ENCODE results near the gene ATCAY. TPM values are rescaled to one million over a fixed set of nuclear protein-coding genes. Genes with fewer than 3 reads are reported as not detected.

The ATCAY gene
- polyA plus RNA-seq, 1 donor from 2014 or later: 73.8 TPM

DNA sequence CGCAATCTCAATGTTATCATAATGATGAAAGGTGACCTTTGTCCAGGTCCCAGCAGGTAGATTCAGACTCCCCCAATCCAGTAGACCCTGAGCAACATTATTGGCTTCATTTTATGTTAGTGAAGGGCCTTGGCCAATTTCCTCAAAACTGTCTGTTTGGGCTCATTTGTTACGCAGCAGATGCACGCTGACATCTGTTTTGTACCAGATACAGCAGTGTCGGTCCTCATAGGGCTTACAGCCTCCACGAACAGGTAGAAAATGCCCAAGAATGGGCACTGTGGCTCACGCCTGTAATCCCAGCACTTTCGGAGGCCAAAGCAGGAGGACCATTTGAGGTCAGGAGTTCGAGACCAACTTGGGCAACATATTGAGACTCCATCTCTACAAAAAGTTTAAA is 39.3 kb downstream of the ATCAY start:
- Histone ChIP-seq H3K9ac (ENCODE audit: low read length) (no peak overlapping the region), H3K36me3 (ENCODE audit: insufficient read depth, low read length) (peaks cover 10% of the 10 kb centered on the region), H4K20me1 (ENCODE audit: insufficient read depth) (no peaks in the 10 kb centered on the region), H3K4me3 (ENCODE audit: low read length) (no peak overlapping the region), H3K9me2 (ENCODE audit: insufficient read depth, low read length) (no peaks in the 10 kb centered on the region), H3K9me3 (ENCODE audit: low read length) (no peaks in the 10 kb centered on the region), H3K27ac (ENCODE audit: low read length) (no peak overlapping the region), H3F3A (ENCODE audit: insufficient read depth, low read length, poor library complexity, severe bottlenecking) (no peaks in the 10 kb centered on the region), H3K27me3 (ENCODE audit: insufficient read depth, low read depth, low read length) (no peaks in the 10 kb centered on the region), H2AFZ (ENCODE audit: low read depth, low read length) (no peak overlapping the region), H3K79me2 (replicated peaks; ENCODE audit: insufficient read depth, low read length) (no peaks in the 10 kb centered on the region), H3K4me2 (ENCODE audit: low read length) (no peak overlapping the region)
- TF ChIP-seq POLR2AphosphoS5 (IDR thresholded peaks at IDR 0.05): no peak
- TF ChIP-seq, protein P1, sequence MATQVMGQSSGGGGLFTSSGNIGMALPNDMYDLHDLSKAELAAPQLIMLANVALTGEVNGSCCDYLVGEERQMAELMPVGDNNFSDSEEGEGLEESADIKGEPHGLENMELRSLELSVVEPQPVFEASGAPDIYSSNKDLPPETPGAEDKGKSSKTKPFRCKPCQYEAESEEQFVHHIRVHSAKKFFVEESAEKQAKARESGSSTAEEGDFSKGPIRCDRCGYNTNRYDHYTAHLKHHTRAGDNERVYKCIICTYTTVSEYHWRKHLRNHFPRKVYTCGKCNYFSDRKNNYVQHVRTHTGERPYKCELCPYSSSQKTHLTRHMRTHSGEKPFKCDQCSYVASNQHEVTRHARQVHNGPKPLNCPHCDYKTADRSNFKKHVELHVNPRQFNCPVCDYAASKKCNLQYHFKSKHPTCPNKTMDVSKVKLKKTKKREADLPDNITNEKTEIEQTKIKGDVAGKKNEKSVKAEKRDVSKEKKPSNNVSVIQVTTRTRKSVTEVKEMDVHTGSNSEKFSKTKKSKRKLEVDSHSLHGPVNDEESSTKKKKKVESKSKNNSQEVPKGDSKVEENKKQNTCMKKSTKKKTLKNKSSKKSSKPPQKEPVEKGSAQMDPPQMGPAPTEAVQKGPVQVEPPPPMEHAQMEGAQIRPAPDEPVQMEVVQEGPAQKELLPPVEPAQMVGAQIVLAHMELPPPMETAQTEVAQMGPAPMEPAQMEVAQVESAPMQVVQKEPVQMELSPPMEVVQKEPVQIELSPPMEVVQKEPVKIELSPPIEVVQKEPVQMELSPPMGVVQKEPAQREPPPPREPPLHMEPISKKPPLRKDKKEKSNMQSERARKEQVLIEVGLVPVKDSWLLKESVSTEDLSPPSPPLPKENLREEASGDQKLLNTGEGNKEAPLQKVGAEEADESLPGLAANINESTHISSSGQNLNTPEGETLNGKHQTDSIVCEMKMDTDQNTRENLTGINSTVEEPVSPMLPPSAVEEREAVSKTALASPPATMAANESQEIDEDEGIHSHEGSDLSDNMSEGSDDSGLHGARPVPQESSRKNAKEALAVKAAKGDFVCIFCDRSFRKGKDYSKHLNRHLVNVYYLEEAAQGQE (IDR thresholded peaks at IDR 0.05; ENCODE audit: borderline replicate concordance): no peak
- TF ChIP-seq, protein P2, sequence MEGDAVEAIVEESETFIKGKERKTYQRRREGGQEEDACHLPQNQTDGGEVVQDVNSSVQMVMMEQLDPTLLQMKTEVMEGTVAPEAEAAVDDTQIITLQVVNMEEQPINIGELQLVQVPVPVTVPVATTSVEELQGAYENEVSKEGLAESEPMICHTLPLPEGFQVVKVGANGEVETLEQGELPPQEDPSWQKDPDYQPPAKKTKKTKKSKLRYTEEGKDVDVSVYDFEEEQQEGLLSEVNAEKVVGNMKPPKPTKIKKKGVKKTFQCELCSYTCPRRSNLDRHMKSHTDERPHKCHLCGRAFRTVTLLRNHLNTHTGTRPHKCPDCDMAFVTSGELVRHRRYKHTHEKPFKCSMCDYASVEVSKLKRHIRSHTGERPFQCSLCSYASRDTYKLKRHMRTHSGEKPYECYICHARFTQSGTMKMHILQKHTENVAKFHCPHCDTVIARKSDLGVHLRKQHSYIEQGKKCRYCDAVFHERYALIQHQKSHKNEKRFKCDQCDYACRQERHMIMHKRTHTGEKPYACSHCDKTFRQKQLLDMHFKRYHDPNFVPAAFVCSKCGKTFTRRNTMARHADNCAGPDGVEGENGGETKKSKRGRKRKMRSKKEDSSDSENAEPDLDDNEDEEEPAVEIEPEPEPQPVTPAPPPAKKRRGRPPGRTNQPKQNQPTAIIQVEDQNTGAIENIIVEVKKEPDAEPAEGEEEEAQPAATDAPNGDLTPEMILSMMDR (IDR thresholded peaks at IDR 0.05; ENCODE audit: poor library complexity, severe bottlenecking): no peak
- TF ChIP-seq MXI1 (conservative IDR thresholded peaks at IDR 0.05; ENCODE audit: poor library complexity, severe bottlenecking): no peak
- no peak for TF ChIP-seq SMC3 (conservative IDR thresholded peaks at IDR 0.05; ENCODE audit: poor library complexity)
- TF ChIP-seq EZH2 (IDR thresholded peaks at IDR 0.05; ENCODE audit: borderline replicate concordance, insufficient read depth, low read length, poor library complexity, severe bottlenecking): no peak
- no peak for TF ChIP-seq EP300 (conservative IDR thresholded peaks at IDR 0.05; ENCODE audit: poor library complexity, severe bottlenecking)
- no peak for TF ChIP-seq RAD21 (conservative IDR thresholded peaks at IDR 0.05)
- no peak for TF ChIP-seq TAF1 (IDR thresholded peaks at IDR 0.05; ENCODE audit: low read depth)

DNA sequence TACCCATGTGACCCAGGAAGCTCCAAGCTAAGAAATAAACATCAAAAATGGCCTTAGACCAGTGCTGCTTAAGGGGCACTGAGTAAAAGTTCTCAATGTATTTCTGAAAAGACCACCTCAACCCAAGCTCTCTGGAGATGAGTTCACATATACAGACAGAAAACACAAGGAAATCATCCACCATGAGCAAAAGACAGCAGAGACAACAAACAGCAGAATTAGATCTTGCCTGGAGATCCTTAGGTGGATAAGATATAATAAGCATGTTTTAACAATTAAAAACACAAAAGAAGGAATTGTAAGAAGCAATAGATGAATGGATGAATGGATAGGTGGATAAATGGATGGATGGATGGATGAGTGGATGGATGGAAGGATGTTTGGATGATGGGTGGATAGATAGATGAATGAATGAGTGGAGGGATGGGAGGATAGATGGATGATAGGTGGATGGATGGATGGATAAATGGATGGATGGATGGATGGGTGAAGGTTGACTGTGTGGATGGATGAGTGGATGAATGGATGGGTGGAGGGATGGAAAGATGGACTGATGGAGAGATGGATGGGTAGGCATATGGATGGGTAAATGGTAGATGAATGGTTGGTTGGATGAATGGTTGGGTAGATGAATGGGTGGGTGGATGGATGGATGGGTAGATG is 42.7 kb downstream of the ATCAY start:
- Histone ChIP-seq H3K9me3 (ENCODE audit: low read length) (no peaks in the 10 kb centered on the region), H3K79me2 (replicated peaks; ENCODE audit: insufficient read depth, low read length) (no peaks in the 10 kb centered on the region), H3K27me3 (ENCODE audit: insufficient read depth, low read depth, low read length) (no peaks in the 10 kb centered on the region), H3K9me2 (ENCODE audit: insufficient read depth, low read length) (no peaks in the 10 kb centered on the region), H3K4me3 (ENCODE audit: low read length) (no peak overlapping the region), H3K9ac (ENCODE audit: low read length) (no peak overlapping the region), H3K36me3 (ENCODE audit: insufficient read depth, low read length) (peaks cover 17% of the 10 kb centered on the region), H4K20me1 (ENCODE audit: insufficient read depth) (no peaks in the 10 kb centered on the region), H3F3A (ENCODE audit: insufficient read depth, low read length, poor library complexity, severe bottlenecking) (no peaks in the 10 kb centered on the region), H2AFZ (ENCODE audit: low read depth, low read length) (no peak overlapping the region), H3K27ac (ENCODE audit: low read length) (no peak overlapping the region), H3K4me2 (ENCODE audit: low read length) (no peak overlapping the region)
- TF ChIP-seq, protein P2 (IDR thresholded peaks at IDR 0.05; ENCODE audit: poor library complexity, severe bottlenecking): no peak
- TF ChIP-seq, protein P1 (IDR thresholded peaks at IDR 0.05; ENCODE audit: borderline replicate concordance): no peak
- TF ChIP-seq EP300 (conservative IDR thresholded peaks at IDR 0.05; ENCODE audit: poor library complexity, severe bottlenecking) (no peak), EZH2 (IDR thresholded peaks at IDR 0.05; ENCODE audit: borderline replicate concordance, insufficient read depth, low read length, poor library complexity, severe bottlenecking) (no peak), POLR2AphosphoS5 (IDR thresholded peaks at IDR 0.05) (no peak), SMC3 (conservative IDR thresholded peaks at IDR 0.05; ENCODE audit: poor library complexity) (no peak), TAF1 (IDR thresholded peaks at IDR 0.05; ENCODE audit: low read depth) (no peak), RAD21 (conservative IDR thresholded peaks at IDR 0.05) (no peak), MXI1 (conservative IDR thresholded peaks at IDR 0.05; ENCODE audit: poor library complexity, severe bottlenecking) (no peak)
